Right lobe of liver (tissue), 6 donors: ENCODE results near the gene BICC1. TPM values are rescaled to one million over a fixed set of nuclear protein-coding genes. Genes with fewer than 3 reads are reported as not detected.
A peak's percentile ranks its signal among the peaks of the same experiment; 100 is the strongest.

Source experiments
- ATAC-seq, 4 donors: fragments of 200-7000 bp; cut with Tn5 transposase; one replicate each; pipeline ENCODE4 v1.9.1; 2020; ENCODE audit warnings: mild to moderate bottlenecking in 4 of 4, moderate library complexity in 4 of 4
- DNase-seq, 3 donors: peaks; one replicate each; pipeline ENCODE4 v3.0.0-alpha.2; 2020
- H3K27ac ChIP-seq, 3 donors: fragments of 200-600 bp; one replicate each; pipeline ENCODE4 v1.8.0; 2022
- H3K27me3 ChIP-seq, 2 donors: fragments of 200-600 bp; one replicate each; pipeline ENCODE4 v1.8.0; 2022
- H3K36me3 ChIP-seq, 4 donors: fragments of 200-600 bp; sonication (generic) in 1 of 4; one replicate each; pipeline versions ENCODE4 v1.5.1 to v1.8.0; 2017 to 2022; ENCODE audit warnings: control low read depth in 1 of 4
- H3K4me1 ChIP-seq, 4 donors: fragments of 200-600 bp; sonication (generic) in 1 of 4; one replicate each; pipeline versions ENCODE4 v1.5.1 to v1.8.0; 2017 to 2022; ENCODE audit warnings: control low read depth in 1 of 4
- H3K4me3 ChIP-seq, 3 donors: fragments of 200-600 bp; one replicate each; pipeline ENCODE4 v1.8.0; 2022
- H3K9me3 ChIP-seq, 4 donors: fragments of 200-600 bp; sonication (generic) in 1 of 4; one replicate each; pipeline versions ENCODE4 v1.5.1 to v1.8.0; 2017 to 2022; ENCODE audit warnings: control low read depth in 1 of 4
- POLR2A ChIP-seq: fragments of 450-650 bp; IDR thresholded peaks from one replicate; pipeline ENCODE4 v1.6.1; 2017; ENCODE audit warnings: antibody characterized with exemption, mild to moderate bottlenecking
- WGBS: methylation state at CpG from one replicate; pipeline ENCODE4 v1.1.6; 2018; ENCODE audit warnings: low coverage, low lambda C conversion rate; ENCODE audit not compliant: insufficient coverage; ENCODE audit errors: missing lambda C conversion rate; 5-methylcytosine and 5-hydroxymethylcytosine counted together
- intact Hi-C, 2 donors: fragments of 100-400 bp; cut with DNase I; formaldehyde crosslinking; loops; one replicate each; pipeline versions ENCODE4 v1.11.2 to v1.14.1; 2022
- total RNA-seq, 6 experiments: library from RNA; depleted of rRNA in 2 of 6; stranded (reverse); fragments of >200 nt in 2 of 6; fragmentation: NEBNext Ultra II Directional in 3 of 6; extraction: Animal tissue kit (Norgen Biotek cat#: 25700) in 3 of 6; gene quantifications; one replicate each; pipeline versions ENCODE4 v1.1.0 to v1.2.4, GENCODE V29; 2016 to 2023
- TF ChIP-seq, protein P1 (sequence below), 4 donors: fragments of 200-600 bp in 3 of 4; fragments of 450-650 bp in 1 of 4; IDR thresholded peaks; one replicate each; pipeline versions ENCODE4 v1.5.1 to v1.8.0; 2016 to 2022; ENCODE audit warnings: antibody characterized with exemption in 4 of 4, mild to moderate bottlenecking in 2 of 4
- donor health status: DM: no; HTN: yes; CAD: no.
- donor health status: DM: no; HTN: no; CAD: no.
- donor health status: DM: no; HTN: no; CAD: no.
- donor health status: DM: no; HTN: yes; CAD: no.
- donor health status: DM: no; HTN: yes; CAD: no.

Gene BICC1
- total RNA-seq, 6 experiments from 2014 or later = 1.2 to 9.0 (median 2.3) TPM

GRCh38 chr10:58747687-58748086 lies 235.0 kb downstream of the BICC1 start:
- Histone ChIP-seq H3K4me1 (peaks cover 0 to 20% (median 9%) of the 10 kb centered on the region in 4 donors), H3K27me3 (no peaks in the 10 kb centered on the region), H3K4me3 (no peak overlapping the region), H3K36me3 (no peaks in the 10 kb centered on the region), H3K9me3 (no peaks in the 10 kb centered on the region), H3K27ac (peak overlapping the region in 1 of 3 donors; percentile 16)
- ATAC-seq = peak; percentile 74 to 91 (median 83)
- 46% methylated on average over 2 of the region's 2 CpGs for WGBS
- DNase-seq = peak; percentile 41 to 64 (median 54)
- intact Hi-C loops = no loop called here
- no peak for TF ChIP-seq POLR2A
- TF ChIP-seq, protein P1, sequence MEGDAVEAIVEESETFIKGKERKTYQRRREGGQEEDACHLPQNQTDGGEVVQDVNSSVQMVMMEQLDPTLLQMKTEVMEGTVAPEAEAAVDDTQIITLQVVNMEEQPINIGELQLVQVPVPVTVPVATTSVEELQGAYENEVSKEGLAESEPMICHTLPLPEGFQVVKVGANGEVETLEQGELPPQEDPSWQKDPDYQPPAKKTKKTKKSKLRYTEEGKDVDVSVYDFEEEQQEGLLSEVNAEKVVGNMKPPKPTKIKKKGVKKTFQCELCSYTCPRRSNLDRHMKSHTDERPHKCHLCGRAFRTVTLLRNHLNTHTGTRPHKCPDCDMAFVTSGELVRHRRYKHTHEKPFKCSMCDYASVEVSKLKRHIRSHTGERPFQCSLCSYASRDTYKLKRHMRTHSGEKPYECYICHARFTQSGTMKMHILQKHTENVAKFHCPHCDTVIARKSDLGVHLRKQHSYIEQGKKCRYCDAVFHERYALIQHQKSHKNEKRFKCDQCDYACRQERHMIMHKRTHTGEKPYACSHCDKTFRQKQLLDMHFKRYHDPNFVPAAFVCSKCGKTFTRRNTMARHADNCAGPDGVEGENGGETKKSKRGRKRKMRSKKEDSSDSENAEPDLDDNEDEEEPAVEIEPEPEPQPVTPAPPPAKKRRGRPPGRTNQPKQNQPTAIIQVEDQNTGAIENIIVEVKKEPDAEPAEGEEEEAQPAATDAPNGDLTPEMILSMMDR (IDR thresholded peaks at IDR 0.05) = no peak

DNA sequence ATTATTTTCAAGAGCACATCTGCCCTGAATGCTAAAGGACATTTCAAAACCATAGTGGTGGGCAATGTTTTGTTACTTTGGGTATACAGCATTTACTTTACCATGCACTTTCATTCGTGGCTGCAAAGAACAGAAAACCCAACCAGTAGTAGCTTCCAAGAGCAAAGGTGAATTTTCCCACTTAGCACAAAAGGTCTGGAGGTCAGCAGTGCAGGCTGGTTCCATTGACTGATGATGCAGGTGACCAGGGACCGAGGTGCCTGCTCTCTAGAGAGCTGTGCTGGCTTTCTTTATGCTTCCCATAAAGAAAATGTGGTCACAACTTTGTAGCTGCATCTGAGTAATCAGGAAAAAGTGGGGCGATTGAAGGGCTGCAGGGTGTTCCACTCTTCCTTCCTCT lies 240.0 kb downstream of the BICC1 start:
- intact Hi-C loops = no loop called here
- TF ChIP-seq, protein P1 (IDR thresholded peaks at IDR 0.05) = no peak
- TF ChIP-seq POLR2A = no peak
- DNase-seq = peak; percentile 28 to 78 (median 68)
- ATAC-seq = peak; percentile 59 to 87 (median 80)
- no peaks in the 10 kb centered on the region for H3K36me3 ChIP-seq
- H3K27me3 ChIP-seq = no peaks in the 10 kb centered on the region
- H3K9me3 ChIP-seq = no peaks in the 10 kb centered on the region
- no peak overlapping the region for H3K4me3 ChIP-seq
- WGBS = 28% methylated on average over 3 of the region's 3 CpGs
- peaks cover 0 to 56% (median 21%) of the 10 kb centered on the region in 4 donors for H3K4me1 ChIP-seq
- peak overlapping the region in 2 of 3 donors; percentile 38 to 39 for H3K27ac ChIP-seq

GRCh38 chr10:58753425-58753824 lies 240.8 kb downstream of the BICC1 start:
- DNase-seq = no peak
- ATAC-seq = no peak
- intact Hi-C loops = no loop called here
- no peak for TF ChIP-seq POLR2A
- TF ChIP-seq, protein P1 (IDR thresholded peaks at IDR 0.05) = no peak
- Histone ChIP-seq H3K27me3 (no peaks in the 10 kb centered on the region), H3K27ac (peak overlapping the region in 2 of 3 donors; percentile 33 to 75), H3K36me3 (no peaks in the 10 kb centered on the region), H3K4me1 (peaks cover 0 to 59% (median 23%) of the 10 kb centered on the region in 4 donors), H3K9me3 (no peaks in the 10 kb centered on the region), H3K4me3 (no peak overlapping the region)
- WGBS = 82% methylated on average over 2 of the region's 2 CpGs

DNA sequence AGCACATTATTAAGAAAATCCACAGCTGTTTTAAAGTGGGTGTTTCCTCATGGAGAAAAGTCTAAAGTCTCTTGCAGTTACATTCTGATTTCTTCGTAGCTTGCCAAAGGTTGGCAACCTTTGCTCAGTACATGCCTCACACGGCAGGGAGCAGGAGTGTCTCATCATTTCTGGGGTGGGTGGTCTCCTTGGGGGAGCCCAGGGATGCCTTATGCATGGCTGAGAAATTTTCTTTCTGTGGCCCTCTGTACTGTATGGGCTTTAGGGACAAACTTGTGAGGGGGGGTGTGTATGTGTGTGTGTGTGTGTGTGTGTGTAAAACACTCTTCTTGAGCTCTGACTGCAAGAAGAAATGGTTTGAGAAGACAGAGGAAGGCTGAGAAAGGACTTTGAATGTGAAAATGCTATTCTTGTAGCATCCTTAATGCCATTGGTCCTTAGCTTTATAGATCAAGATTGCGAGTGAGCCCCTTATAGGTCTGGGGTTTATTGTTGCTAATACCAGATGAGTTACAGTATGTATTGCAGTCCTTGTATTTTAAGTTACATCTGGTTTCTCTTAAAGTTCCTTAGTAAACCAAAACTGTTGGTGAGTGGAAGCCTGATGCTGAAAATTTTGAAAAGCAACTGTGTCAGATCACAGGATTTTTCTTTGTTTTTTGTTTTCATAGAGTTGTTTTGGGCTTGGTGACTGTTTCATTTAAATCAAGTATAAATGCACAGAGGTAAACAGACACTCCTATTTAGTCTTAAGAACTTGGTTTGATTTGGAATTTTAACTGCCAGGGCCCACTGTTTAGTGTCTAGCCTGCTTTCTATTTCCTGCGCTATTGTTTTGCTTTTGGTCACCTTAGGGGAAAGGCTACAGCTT lies 242.0 kb downstream of the BICC1 start:
- Histone ChIP-seq H3K9me3 (no peaks in the 10 kb centered on the region), H3K27ac (peak overlapping the region; percentile 49 to 83 (median 75)), H3K4me3 (no peak overlapping the region), H3K27me3 (no peaks in the 10 kb centered on the region), H3K4me1 (peaks cover 0 to 62% (median 24%) of the 10 kb centered on the region in 4 donors), H3K36me3 (no peaks in the 10 kb centered on the region)
- intact Hi-C loops = no loop called here
- peak; percentile 59 to 72 (median 63) for ATAC-seq
- 51% methylated on average over 3 of the region's 4 CpGs for WGBS
- peak in 1 of 3 donors; percentile 66 for DNase-seq
- TF ChIP-seq POLR2A = no peak
- TF ChIP-seq, protein P1 (IDR thresholded peaks at IDR 0.05) = no peak
